ENCODE results near the gene ECM2.

ECM2 gene

GRCh38 chr9:92457576-92457975, 78.2 kb downstream of the ECM2 start:
- no peak for DNase-seq

GRCh38 chr9:92455217-92455616, 80.6 kb downstream of the ECM2 start:
- DNase-seq: peak; percentile 7 to 45

GRCh38 chr9:92446536-92446935, 89.3 kb downstream of the ECM2 start:
- no peak for DNase-seq
